Fibroblast of the aortic adventitia (primary cell): Measurements from ENCODE around the gene MYO1B. TPM values are rescaled to one million over a fixed set of nuclear protein-coding genes. Genes with fewer than 3 reads are reported as not detected.
A peak's percentile ranks its signal among the peaks of the same experiment; 100 is the strongest.

Experiments used
- DNase-seq: peaks from one replicate; pipeline ENCODE4 v3.0.0-alpha.2; 2010; ENCODE audit warnings: low read depth
- H3K4me3 ChIP-seq: 2 replicates; pipeline ENCODE4 v1.5.1; 2011; ENCODE audit warnings: low read depth, mild to moderate bottlenecking, control low read depth, low read length, moderate library complexity
- CTCF ChIP-seq: IDR thresholded peaks from 2 replicates; pipeline ENCODE4 v1.5.1; 2011; ENCODE audit warnings: mild to moderate bottlenecking, low read length, control low read depth, inconsistent platforms; ENCODE audit not compliant: insufficient read depth
- total RNA-seq: library from RNA; depleted of rRNA; stranded (reverse); fragments of >200 nt; gene quantifications from 2 replicates; pipeline ENCODE4 v1.2.3, GENCODE V29; 2012; ENCODE audit warnings: low replicate concordance

The MYO1B gene
- total RNA-seq, 1 donor, result 103 TPM

- TF ChIP-seq CTCF, result no peak
- no peak for DNase-seq
- no peak overlapping the region for H3K4me3 ChIP-seq
Measured at GRCh38 chr2:191383486-191383885, 138.3 kb downstream of the MYO1B start.

GRCh38 chr2:191384829-191385228 lies 139.6 kb downstream of the MYO1B start:
- DNase-seq, result no peak
- TF ChIP-seq CTCF, result no peak
- H3K4me3 ChIP-seq, result no peak overlapping the region

GRCh38 chr2:191385416-191386160 lies 140.4 kb downstream of the MYO1B start:
- H3K4me3 ChIP-seq, result no peak overlapping the region
- DNase-seq, result no peak
- TF ChIP-seq CTCF, result no peak

- no peak overlapping the region for H3K4me3 ChIP-seq
- no peak for TF ChIP-seq CTCF
- DNase-seq, result peak; percentile 89
Measured at GRCh38 chr2:191386938-191387536, 141.8 kb downstream of the MYO1B start.

GRCh38 chr2:191389288-191389687 lies 144.1 kb downstream of the MYO1B start:
- H3K4me3 ChIP-seq, result no peak overlapping the region
- TF ChIP-seq CTCF, result no peak
- no peak for DNase-seq

GRCh38 chr2:191391171-191391570 lies 146.0 kb downstream of the MYO1B start:
- TF ChIP-seq CTCF, result no peak
- DNase-seq, result no peak
- no peak overlapping the region for H3K4me3 ChIP-seq
